Activated CD4-positive, alpha-beta T cell treated with anti-CD3 and anti-CD28 coated beads, Interleukin-2, amount 50 U/mL, for 1 hour (primary cell): ENCODE data around the gene TERT.

Experiments used
- DNase-seq: peaks from one replicate; pipeline ENCODE4 v3.0.0-alpha.2; 2020

The TERT gene

DNA sequence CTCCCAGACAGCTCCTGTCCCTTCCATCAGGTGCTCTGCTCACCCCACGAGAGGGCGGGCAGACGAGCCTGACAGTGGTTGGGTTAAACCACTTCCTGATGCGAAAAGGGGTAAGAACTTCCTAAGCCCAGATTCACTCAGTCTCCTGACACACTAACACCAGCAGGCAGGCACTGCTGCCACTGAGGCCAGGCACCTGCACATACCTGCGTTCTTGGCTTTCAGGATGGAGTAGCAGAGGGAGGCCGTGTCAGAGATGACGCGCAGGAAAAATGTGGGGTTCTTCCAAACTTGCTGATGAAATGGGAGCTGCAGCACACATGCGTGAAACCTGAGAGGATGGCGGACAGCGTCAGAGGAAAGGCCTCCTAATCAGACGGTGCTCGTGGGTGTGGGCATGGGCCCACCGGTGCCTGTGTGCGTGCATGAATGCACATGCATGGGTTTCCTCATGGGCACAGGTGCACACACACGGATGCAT is 39.7 kb downstream of the TERT start:
- DNase-seq = peak; percentile 50

DNA sequence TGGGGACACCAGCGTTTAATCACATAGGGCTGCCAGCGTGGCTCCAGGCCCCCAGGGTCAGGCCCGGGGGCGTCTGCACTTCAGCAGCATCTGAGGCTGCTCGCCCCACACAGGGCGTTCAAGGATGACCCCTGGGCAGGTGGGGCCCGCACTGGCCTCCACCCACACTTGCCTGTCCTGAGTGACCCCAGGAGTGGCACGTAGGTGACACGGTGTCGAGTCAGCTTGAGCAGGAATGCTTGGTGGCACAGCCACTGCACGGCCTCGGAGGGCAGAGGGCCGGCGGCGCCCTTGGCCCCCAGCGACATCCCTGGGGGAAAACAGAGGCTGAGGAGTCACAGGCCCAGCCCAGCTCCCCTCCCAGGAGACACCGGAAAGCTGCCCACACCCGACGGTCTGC is 40.7 kb downstream of the TERT start:
- no peak for DNase-seq

DNA sequence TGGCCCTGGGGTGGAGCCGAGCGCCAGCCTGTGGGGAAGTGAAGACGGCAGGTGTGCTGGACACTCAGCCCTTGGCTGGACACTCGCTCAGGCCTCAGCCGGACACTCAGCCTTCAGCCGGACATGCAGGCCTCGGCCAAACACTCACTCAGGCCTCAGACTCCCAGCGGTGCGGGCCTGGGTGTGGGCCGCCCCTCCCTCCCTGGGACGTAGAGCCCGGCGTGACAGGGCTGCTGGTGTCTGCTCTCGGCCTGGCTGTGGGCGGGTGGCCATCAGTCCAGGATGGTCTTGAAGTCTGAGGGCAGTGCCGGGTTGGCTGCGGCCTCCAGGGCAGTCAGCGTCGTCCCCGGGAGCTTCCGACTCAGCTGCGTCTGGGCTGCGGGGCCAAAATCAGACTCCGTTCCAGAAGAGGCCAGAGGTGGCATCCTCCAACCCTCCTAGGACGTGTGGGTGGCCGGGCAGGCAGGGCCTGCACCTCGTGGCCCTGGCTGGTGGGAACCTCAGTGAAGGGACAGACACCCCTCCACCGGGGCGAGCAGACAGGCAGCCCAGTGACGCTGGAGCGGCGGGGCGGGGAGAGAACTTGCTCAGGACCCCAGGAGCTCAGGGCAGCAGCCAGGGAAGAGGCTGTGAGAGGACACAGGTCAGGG is 41.3 kb downstream of the TERT start:
- DNase-seq = no peak

DNA sequence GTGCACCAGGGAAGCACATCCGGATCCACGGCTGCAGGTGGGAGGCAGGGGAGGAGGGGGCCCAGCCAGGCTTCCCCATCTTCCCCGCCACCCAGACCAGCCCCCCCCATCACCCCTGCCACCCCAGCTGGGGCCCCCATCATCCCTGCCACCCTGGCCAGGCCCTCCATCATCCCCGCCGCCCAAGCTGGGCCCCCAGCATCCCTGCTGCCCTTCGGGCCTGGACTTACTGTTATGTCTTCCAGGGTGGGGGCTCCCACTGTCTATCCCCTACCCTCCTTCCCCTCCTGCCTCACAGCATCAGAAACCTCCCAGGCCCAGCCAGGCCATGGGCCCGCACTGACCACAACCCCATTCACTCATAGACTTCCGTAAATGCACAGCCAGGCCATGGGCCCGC is 42.2 kb downstream of the TERT start:
- no peak for DNase-seq

DNA sequence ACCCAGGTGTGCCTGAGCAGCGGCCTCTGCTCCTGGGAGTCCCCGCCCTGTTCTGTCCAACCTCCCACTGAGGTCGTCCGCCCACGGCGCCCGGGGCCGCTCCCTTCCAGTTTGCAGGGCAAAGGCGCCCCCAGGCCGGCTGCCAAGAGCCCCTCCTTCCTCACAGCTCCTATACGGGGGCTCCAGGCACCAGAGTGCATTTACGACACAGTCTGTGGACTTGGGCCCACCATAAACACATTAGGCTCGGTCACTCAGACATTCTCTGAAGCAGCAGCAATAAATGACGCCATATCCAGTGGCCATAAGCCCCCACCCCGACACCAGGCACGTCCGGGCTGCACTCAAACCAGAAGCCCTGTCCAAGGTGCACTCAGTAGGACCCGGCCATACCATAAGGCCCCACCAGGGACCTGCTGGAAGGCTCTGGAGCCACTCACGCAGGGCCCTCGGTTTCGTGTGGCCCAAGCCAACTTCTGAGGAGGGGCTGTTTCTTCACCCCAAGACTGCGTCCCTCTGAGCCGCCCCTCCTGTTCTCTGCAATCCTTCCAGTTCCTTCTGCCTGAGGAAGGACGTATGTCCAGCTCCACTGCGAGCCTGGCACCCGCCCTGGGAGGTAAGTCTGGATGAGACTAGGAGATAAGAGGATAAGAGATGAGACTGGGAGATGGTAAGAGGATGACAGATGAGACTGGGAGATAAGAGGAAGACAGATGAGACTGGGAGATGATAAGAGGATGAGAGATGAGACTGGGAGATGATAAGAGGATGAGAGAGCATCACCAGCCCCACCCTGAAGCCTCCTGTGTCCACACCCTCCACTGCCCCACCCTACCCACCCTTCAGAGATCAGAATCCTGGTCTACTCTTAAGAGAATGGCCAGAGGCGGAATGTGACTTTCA is 42.9 kb downstream of the TERT start:
- DNase-seq = no peak

DNA sequence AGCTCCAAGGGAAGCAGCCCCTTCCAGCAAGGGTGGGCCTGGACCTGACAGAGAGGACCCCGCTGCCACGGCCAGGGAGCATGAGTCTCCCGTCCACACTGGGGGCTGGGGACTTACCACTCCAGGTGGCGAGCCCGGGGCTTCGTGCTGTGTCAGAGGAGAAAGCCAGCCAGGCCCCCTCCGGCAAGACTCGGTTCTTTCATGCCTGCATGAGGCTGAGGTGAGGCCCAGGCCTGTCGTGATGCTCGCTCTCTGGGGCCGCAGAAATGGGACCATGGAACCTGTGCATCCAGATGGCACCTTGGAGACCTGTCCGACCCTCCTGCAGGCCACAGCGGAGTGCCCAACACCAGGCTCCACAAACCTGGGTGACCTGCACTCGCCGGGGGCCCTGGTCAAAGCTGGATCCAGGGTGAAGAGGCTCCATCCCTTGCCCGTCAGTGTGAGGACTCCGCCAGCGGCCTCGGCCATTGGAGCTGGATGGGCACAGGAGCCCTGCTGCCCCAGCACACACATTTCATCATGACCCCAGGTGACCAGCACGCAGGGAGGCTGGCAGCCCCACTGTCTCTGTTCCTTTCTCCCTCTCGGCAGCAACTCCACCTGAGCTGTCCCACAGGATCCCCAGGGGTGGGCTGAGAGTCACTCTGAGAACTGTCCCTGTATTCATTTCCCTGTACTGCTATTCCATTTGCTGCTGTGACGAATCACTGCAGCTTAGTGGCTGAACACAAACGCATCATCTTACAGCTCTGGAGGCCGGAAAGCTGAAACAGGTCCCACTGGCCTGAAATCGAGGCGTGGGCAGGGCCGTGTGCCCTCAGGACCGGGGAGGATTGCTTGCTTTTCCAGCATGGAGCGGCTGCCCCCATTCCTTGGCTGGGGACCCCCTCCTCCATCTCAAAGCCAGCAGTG is 45.2 kb downstream of the TERT start:
- no peak for DNase-seq

DNA sequence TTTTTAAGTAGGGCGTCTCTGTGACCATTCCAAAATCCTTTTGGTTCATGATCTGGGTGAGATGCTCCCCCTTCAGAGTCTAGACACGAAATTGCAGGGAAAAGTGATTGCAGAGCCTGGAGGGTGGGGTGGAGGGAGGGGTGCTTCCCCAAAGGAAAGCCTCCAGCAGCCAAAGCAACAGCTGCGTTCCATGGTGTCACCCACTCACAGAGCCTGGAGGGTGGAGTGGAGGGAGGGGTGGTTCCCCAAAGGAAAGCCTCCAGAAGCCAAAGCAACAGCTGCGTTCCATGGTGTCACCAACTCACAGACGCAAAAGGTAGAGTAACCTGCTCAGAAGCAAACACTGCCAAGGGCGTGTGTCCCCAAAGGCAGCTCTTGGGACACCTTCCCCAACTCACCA is 47.1 kb downstream of the TERT start:
- no peak for DNase-seq

DNA sequence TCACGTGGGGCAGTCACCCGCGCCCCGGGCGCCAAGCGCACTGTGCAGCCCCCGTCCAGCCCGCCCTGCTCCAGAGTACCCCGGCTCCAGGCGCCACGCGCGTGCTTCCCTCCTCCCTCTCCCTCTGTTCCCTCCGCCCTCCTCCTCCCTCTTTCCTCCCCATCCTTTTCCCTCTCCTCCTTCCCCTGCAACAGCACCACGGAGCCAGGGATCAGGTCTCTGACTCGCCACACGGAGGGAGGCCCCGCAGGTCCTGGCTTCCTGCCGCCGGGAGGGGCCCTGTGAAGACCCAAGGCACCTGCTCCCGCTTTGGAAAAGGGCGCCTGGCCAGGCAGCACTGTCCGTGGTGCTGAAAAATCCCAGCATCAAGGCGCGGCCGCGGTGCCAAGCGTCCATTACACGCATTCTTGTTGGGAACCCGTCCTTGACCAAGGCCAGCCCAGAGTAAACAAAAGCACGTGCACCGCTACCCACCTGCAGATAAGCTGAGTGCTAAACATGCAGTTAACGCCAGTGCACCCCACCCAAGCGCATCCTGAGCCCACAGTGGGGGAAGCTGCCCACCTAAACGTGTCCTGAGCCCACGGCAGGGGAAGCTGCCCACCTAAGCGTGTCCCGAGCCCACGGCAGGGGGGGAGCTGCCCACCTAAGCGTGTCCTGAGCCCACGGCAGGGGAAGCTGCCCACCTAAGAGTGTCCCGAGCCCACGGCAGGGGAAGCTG is 48.0 kb downstream of the TERT start:
- peak; percentile 7 for DNase-seq

DNA sequence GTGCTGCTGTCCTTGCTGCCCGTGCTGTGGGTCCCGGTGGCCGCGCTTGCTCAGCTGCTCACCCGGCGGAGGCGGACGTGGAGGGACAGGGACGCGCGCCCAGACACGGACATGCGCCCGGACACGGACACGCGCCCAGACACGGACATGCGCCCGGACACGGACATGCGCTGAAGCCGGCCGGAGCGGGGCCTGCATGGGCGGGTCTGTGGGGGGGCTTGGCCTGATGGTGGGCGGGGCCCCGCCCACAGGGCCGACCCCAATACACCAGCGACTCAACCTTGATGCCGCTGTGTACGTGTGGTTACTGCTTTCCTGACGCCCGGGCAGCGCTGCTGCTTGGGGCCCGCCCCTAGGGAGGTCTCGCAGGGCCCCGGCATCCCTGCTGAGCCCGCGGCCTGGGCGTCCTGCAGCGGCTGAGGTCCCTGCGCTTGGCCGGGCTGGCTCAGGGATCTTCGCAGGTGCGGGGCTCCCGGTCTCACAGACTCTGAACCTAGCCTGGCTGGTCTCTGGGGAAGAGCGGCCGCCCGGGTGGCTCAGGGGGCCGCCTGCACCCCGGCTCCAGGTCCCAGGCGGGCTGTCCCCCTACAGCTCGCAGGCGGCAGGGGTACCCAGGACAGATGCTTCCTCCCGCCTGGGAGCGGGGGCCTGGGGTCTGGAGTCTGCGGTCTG is 48.8 kb downstream of the TERT start:
- no peak for DNase-seq

DNA sequence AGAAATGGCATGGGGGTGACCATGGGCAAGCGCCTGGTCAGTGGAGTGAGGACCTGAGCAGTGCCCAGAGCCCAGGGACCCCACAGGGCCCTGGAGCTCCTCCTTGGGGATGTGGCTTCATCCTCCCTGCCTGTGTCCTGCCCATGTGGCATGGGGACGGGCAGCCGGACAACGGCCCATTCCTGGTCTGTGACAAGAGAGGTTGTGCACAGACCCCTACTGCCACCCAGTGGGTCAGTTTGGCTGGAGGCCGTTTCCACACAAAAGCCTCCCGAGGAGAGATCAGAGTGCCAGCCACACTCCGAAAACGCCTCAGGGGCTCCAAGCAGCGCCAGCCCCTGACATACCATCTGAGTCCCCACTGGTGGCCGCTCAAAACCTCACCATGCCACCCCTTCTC is 49.9 kb downstream of the TERT start:
- DNase-seq = no peak

DNA sequence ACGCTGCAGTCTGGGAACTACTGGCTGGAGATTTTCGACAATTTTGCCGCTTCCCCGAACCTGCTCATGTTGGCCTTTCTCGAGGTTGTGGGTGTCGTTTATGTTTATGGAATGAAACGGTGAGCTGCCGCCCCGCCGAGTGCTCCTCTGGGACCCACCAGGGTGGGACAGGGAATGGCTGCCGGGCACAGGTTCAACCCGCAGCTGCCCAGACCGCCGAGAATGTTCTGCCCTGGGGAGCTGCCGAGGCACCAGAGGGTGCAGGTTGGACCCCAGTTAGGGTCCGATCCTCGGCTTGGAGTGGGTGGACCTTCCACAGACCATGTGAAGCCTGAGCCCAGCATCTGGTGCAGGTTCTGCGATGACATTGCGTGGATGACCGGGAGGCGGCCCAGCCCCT is 50.6 kb downstream of the TERT start:
- DNase-seq = no peak

DNA sequence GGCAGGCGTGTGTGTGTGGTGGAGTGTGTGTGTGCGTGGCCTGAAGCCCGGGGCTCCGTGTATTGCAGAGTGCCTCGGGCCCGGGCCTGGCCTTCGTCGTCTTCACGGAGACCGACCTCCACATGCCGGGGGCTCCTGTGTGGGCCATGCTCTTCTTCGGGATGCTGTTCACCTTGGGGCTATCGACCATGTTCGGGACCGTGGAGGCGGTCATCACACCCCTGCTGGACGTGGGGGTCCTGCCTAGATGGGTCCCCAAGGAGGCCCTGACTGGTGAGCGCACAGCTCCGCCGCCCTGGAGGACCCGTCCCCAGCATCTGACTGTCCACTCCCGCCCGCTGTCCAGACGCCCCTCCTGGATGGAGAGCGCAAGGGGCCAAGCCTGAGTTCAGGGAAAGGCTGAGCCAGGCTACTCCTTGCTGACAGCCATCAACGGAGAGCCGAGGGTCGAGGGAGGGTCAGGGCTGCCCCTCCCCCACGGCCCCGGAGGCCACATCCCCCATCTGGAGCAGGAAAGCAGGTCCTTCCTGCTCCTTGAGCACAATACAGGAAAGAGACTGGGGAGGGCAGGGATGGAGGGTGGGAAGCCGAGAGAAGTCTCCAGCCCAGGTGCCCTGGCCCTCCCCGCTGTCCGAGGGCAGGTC is 51.3 kb downstream of the TERT start:
- DNase-seq = no peak

DNA sequence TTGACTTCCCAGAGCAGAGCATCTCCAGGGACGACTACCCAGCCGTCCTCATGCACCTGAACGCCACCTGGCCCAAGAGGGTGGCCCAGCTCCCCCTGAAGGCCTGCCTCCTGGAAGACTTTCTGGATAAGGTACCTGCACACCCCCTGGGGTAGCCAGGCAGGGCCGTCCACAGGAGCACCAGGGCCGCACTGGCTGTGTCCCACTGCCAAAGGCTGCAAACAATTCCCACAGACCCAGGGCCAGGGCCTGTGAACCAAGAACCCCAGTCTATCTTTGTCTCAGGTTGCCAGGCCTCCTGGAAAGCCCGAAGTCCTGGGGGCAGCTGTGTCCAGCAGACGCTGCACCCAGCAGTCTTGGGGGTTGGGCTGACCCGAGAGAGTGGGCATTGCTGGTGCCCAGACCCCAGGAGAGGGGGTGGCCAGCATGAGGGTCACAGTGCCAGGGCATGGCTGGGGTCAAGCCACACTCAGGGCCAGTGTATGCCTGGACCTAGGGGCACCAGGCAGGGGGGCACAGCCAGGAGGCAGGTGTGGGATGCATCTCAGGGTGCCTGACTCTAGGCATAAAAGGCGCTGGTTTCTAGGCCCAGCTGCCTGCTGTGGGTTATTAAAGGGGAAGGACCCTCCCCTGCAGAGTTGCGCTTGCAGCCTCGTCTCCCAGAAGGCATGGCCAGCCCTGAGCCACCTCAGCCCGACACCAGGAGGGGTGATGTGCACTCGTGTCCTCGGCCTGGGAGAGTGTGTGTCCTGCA is 52.0 kb downstream of the TERT start:
- DNase-seq = no peak

DNA sequence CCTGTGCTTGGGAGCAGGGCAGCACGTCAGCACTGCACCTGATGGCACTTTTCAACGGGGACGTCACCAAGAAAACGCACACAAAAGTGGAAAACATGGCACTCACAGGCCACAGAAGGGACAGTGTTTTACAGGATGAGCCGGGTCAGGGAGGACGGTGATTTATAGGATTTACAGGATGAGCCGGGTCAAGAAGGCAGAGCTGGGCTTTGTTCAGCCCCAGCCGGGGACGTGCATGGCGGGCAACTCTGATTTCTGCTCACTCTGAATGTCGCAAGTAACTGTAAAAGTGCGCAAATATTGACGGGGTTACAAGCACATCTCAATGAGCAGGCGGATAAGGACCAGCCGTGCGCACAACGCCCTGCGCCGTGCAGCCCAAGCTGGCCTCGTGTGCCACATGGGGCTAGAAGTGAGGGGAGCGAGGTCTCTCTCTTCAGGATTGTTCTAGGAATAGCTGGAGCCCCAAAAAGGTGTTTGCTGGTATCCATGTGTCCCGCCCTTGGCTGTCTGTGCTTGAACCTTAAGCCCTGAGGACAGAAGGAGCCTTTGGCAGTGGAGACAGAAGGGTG is 53.3 kb downstream of the TERT start:
- no peak for DNase-seq

DNA sequence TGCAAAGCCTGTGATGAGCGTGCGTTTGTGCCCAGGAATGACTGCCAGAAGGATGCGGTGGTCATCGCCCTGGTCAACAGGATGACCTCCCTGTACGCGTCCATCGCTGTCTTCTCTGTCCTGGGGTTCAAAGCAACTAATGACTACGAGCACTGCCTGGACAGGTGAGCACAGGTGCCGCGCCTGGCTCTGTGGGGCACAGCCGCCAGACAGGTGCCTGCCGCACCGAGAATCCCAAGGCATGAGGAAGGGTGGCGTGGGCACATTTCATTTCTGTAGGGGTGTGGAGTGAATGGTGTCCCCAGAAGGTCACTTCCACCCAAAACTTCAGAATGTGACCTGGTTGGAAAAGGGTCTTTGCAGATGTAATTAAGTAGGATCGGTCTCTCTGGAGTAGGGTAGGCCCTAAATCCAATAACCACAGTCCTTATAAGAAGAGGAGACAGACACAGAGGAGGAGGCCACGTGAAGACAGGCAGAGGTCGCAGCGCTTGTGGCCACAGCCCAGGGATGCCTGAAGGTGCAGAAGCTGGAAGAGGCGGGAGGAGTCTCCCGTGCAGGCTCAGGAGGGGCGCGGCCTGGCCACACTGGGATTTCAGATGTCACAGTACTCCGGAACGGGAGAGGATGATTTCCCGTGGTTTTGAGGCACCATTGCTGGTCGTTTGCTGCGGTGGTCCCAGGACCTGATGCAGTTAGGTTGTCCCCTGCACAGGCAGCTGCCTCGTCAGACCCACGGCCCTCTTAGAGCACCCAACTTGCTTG is 54.2 kb downstream of the TERT start:
- no peak for DNase-seq

DNA sequence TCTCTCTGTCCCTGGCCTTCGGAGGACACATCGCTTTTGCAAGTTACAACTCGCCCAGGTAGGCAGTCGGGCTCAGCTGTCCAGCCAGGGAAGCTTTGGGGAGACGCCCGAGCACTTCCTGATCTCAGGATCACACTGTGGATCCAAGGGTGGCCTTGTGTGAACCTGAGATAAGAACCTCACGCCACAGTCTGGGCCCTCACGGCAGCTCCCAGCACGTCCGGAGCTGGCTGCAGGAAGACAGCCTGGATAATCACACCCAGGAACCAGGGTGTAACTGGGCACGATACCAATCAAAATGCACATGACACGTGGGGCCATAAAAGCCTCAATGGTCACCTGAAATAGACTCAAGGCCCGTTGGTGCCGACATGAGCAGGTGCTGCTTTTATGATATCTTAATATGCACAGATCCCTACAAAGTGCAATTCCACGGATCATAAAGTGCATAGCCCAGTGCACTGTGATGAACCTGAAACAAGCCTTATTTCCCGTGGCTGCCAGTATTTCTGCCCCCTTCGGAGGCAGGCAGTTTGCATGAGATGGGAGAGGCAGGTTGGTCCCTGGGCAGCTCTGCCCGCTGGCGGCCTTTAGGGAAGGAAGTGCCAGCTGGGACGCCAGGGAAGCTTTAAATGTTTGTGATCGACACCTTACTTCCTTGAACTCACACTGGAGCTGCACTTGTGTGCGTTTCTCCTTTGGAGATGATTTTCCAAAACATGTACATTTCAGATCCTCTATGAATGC is 55.2 kb downstream of the TERT start:
- no peak for DNase-seq

DNA sequence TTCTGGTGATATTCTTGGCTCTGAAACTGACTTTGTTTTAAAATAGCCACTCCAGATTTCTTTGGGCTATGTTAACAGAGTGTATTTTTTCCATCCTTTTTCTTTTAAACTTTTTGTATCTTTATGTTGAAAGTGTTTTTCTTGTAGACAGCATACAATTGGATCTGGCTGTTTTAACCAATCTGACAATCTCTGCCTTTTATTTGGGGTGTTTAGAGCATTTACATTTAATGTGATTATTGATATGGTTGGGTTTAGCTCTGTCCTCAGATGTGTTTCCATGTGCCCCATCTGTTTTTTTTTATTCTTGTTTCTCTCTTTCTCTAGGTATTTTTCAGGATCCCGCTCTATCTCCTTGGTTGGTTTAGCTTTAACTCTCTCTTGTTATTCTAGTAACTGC is 59.0 kb downstream of the TERT start:
- DNase-seq = no peak

DNA sequence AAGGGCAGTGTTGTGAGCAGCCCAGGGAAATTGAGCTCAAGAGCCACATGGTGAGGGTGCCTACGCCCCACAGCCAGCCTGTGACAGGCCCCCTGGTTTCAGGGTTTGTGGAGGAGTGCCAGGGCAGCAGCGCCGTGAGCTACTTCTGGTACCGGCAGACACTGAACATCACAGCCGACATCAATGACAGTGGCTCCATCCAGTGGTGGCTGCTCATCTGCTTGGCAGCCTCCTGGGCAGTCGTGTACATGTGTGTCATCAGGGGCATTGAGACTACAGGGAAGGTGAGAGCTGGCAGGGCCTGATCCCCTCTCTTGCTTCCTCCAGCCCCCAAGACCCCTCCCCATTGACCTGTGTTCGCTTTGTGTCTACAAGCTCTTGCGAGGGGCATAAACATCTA is 59.5 kb downstream of the TERT start:
- DNase-seq = no peak

DNA sequence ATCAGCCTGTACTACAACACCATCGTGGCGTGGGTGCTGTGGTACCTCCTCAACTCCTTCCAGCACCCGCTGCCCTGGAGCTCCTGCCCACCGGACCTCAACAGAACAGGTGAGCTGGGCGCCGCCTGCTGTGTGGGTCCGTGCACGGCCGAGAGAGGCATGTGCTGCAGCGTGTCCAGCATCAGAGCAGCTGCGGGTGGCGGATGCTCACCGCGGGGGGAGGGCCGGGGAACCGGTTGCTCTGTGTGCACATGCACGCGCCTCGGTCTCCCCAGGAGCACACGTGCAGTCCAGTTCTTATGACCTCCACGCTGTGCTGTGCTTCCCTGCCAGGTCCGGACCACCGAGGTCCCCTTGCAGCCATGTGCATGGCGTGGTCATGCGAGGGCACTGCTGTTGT is 62.1 kb downstream of the TERT start:
- DNase-seq = no peak
